GM19463 (cell line): Measurements from ENCODE around the gene SNRPA.
"Not testable (repeated sequence)": the region's sequence is repeated elsewhere in the genome, so short reads cannot be mapped to it uniquely, and the experiment has no call there.

ENCODE experiments used
- ATAC-seq: cut with Tn5 transposase; IDR thresholded peaks from one replicate; pipeline ENCODE4 v1.9.1; 2021; ENCODE audit warnings: mild to moderate bottlenecking, moderate library complexity; ENCODE audit not compliant: unreplicated experiment

Gene SNRPA

GRCh38 chr19:40719414-40719894, 31.5 kb upstream of the SNRPA start:
- no peak for ATAC-seq

- no peak for ATAC-seq
Observed at GRCh38 chr19:40721140-40721486, 29.9 kb upstream of the SNRPA start.

GRCh38 chr19:40721936-40722661, 28.9 kb upstream of the SNRPA start:
- no peak for ATAC-seq

GRCh38 chr19:40723661-40724254, 27.2 kb upstream of the SNRPA start:
- no peak for ATAC-seq

GRCh38 chr19:40724315-40724714, 26.7 kb upstream of the SNRPA start:
- ATAC-seq, result no peak

- no peak for ATAC-seq
Observed at GRCh38 chr19:40724855-40725254, 26.1 kb upstream of the SNRPA start.

- ATAC-seq, result no peak
Observed at GRCh38 chr19:40726279-40726678, 24.7 kb upstream of the SNRPA start.

GRCh38 chr19:40730065-40730464, 20.9 kb upstream of the SNRPA start:
- ATAC-seq, result not testable (repeated sequence)

GRCh38 chr19:40732304-40732703, 18.7 kb upstream of the SNRPA start:
- not testable (repeated sequence) for ATAC-seq

- no peak for ATAC-seq
Observed at GRCh38 chr19:40733149-40733548, 17.9 kb upstream of the SNRPA start.

- no peak for ATAC-seq
Observed at GRCh38 chr19:40735013-40735771, 15.8 kb upstream of the SNRPA start.

GRCh38 chr19:40736661-40737060, 14.3 kb upstream of the SNRPA start:
- ATAC-seq, result no peak

- ATAC-seq, result no peak
Observed at GRCh38 chr19:40737102-40737644, 13.8 kb upstream of the SNRPA start.

- ATAC-seq, result no peak
Observed at GRCh38 chr19:40739030-40739839, 11.8 kb upstream of the SNRPA start.

GRCh38 chr19:40739871-40740703, 10.9 kb upstream of the SNRPA start:
- ATAC-seq, result no peak

- no peak for ATAC-seq
Observed at GRCh38 chr19:40740747-40741146, 10.3 kb upstream of the SNRPA start.

- ATAC-seq, result no peak
Observed at GRCh38 chr19:40741527-40742390, 9.2 kb upstream of the SNRPA start.

- no peak for ATAC-seq
Observed at GRCh38 chr19:40742477-40742876, 8.5 kb upstream of the SNRPA start.

- ATAC-seq, result no peak
Observed at GRCh38 chr19:40742886-40743285, 8.1 kb upstream of the SNRPA start.
